ENCODE data around the gene INPP5A.

- TF ChIP-seq SUZ12 (IDR thresholded peaks at IDR 0.05; ENCODE audit: extremely low read depth, insufficient read depth, insufficient read length) (no peak), ZNF274 (IDR thresholded peaks at IDR 0.05; ENCODE audit: low read depth, low read length) (no peak)
These were observed 124.8 kb downstream of the INPP5A start for GRCh38 chr10:132662186-132662920.
